ENCODE results near the gene RAET1G. TPM values are rescaled to one million over a fixed set of nuclear protein-coding genes. Genes with fewer than 3 reads are reported as not detected.

The RAET1G gene
- polyA plus RNA-seq, 1 of the 3 experiments (the other 2 are of a cell fraction) = 2.5 TPM

DNA sequence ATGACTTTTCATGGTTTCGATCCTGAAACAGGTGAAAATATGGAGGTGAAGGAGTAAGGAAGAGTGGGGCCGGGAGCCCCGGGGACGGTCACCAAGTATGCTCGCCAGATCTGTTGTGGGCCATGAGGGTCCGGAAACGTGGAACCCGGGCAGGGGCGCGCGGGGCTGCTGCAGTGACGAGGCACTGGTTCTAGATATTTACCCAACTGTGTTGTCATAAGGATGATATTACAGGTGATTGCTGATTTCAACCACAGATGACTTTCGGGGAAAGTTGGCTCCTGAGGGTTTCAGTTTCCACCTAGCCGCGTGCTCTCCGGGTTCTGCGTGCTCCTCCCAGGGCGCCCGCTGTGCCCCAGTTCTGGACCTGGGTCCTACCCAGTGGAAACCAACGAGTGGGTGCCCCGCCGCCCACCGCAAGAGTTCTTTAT, 12.2 kb downstream of the RAET1G start:
- no peaks in the 10 kb centered on the region for H3K9me3 ChIP-seq
- no peaks in the 10 kb centered on the region for H3F3A ChIP-seq (replicated peaks; ENCODE audit: insufficient read depth)
- WGBS (ENCODE audit: low lambda C conversion rate) = 78% methylated on average over 14 of the region's 23 CpGs
- H3K9ac ChIP-seq = no peak overlapping the region
- no peak overlapping the region for H3K4me2 ChIP-seq
- CTCF ChIA-PET = no interaction called here
- POLR2A ChIA-PET = no interaction called here
- no peak overlapping the region for H3K4me3 ChIP-seq (ENCODE audit: low read depth in 2 of 2, low read length in 1 of 2)
- no peak for TF ChIP-seq TAF1 (IDR thresholded peaks at IDR 0.05; ENCODE audit: borderline replicate concordance, low read depth, low read length)
- TF ChIP-seq FOXJ3 (CRISPR knock-in tag; IDR thresholded peaks at IDR 0.05) = no peak
- TF ChIP-seq RFX5 (IDR thresholded peaks at IDR 0.05; ENCODE audit: low read length) = no peak
- TF ChIP-seq, protein P1, sequence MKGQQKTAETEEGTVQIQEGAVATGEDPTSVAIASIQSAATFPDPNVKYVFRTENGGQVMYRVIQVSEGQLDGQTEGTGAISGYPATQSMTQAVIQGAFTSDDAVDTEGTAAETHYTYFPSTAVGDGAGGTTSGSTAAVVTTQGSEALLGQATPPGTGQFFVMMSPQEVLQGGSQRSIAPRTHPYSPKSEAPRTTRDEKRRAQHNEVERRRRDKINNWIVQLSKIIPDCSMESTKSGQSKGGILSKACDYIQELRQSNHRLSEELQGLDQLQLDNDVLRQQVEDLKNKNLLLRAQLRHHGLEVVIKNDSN (IDR thresholded peaks at IDR 0.05; ENCODE audit: borderline replicate concordance, low read depth) = no peak
- TF ChIP-seq, protein P2, sequence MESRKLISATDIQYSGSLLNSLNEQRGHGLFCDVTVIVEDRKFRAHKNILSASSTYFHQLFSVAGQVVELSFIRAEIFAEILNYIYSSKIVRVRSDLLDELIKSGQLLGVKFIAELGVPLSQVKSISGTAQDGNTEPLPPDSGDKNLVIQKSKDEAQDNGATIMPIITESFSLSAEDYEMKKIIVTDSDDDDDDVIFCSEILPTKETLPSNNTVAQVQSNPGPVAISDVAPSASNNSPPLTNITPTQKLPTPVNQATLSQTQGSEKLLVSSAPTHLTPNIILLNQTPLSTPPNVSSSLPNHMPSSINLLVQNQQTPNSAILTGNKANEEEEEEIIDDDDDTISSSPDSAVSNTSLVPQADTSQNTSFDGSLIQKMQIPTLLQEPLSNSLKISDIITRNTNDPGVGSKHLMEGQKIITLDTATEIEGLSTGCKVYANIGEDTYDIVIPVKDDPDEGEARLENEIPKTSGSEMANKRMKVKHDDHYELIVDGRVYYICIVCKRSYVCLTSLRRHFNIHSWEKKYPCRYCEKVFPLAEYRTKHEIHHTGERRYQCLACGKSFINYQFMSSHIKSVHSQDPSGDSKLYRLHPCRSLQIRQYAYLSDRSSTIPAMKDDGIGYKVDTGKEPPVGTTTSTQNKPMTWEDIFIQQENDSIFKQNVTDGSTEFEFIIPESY (IDR thresholded peaks at IDR 0.05; ENCODE audit: borderline replicate concordance, low read depth) = no peak
- TF ChIP-seq NFIC (IDR thresholded peaks at IDR 0.05; ENCODE audit: borderline replicate concordance) = no peak
- TF ChIP-seq, protein P3, sequence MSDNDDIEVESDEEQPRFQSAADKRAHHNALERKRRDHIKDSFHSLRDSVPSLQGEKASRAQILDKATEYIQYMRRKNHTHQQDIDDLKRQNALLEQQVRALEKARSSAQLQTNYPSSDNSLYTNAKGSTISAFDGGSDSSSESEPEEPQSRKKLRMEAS (IDR thresholded peaks at IDR 0.05; ENCODE audit: low read depth) = no peak
- no peak for TF ChIP-seq FOXM1 (IDR thresholded peaks at IDR 0.05; ENCODE audit: low read depth)
- no peak for TF ChIP-seq SMC3 (IDR thresholded peaks at IDR 0.05; ENCODE audit: low read depth, low read length)
- TF ChIP-seq, protein P4, sequence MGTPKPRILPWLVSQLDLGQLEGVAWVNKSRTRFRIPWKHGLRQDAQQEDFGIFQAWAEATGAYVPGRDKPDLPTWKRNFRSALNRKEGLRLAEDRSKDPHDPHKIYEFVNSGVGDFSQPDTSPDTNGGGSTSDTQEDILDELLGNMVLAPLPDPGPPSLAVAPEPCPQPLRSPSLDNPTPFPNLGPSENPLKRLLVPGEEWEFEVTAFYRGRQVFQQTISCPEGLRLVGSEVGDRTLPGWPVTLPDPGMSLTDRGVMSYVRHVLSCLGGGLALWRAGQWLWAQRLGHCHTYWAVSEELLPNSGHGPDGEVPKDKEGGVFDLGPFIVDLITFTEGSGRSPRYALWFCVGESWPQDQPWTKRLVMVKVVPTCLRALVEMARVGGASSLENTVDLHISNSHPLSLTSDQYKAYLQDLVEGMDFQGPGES (IDR thresholded peaks at IDR 0.05; ENCODE audit: low read depth, low read length) = no peak
- no peak for TF ChIP-seq EZH2phosphoT487 (IDR thresholded peaks at IDR 0.05; ENCODE audit: borderline replicate concordance, low read depth)
- no peak for TF ChIP-seq GATA2 (CRISPR knock-in tag; IDR thresholded peaks at IDR 0.05)
- TF ChIP-seq RAD21 (IDR thresholded peaks at IDR 0.05; ENCODE audit: low read length) = no peak
- TF ChIP-seq JUND (IDR thresholded peaks at IDR 0.05) = no peak
- TF ChIP-seq YY1 (IDR thresholded peaks at IDR 0.05; ENCODE audit: low read depth) = no peak
- no peak for TF ChIP-seq TCF12 (IDR thresholded peaks at IDR 0.05)
- TF ChIP-seq, protein P5, sequence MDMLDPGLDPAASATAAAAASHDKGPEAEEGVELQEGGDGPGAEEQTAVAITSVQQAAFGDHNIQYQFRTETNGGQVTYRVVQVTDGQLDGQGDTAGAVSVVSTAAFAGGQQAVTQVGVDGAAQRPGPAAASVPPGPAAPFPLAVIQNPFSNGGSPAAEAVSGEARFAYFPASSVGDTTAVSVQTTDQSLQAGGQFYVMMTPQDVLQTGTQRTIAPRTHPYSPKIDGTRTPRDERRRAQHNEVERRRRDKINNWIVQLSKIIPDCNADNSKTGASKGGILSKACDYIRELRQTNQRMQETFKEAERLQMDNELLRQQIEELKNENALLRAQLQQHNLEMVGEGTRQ (IDR thresholded peaks at IDR 0.05; ENCODE audit: borderline replicate concordance, low read depth, low read length) = no peak
- no peak for TF ChIP-seq RXRA (IDR thresholded peaks at IDR 0.05; ENCODE audit: borderline replicate concordance, low read depth)
- peaks cover 0 to 7% of the 10 kb centered on the region in 2 experiments; a peak in 1 of 4 replicates for H3K4me1 ChIP-seq (ENCODE audit: control insufficient read depth in 1 of 2, insufficient read depth in 2 of 2, low read depth in 1 of 2, low read length in 1 of 2)
- H3K36me3 ChIP-seq (replicated peaks in 1 of 2; ENCODE audit: control insufficient read depth in 1 of 2, insufficient read depth in 2 of 2, low read length in 1 of 2) = no peaks in the 10 kb centered on the region
- H3K27ac ChIP-seq (ENCODE audit: low read depth in 2 of 2, low read length in 1 of 2) = no peak overlapping the region
- no peak overlapping the region for H2AFZ ChIP-seq (ENCODE audit: low read depth)
- H3K79me2 ChIP-seq (ENCODE audit: insufficient read depth) = no peaks in the 10 kb centered on the region
- no peaks in the 10 kb centered on the region for H3K27me3 ChIP-seq (ENCODE audit: insufficient read depth)
- DNase-seq = no peak
- no peaks in the 10 kb centered on the region for H4K20me1 ChIP-seq (ENCODE audit: insufficient read depth)
- no peaks in the 10 kb centered on the region for H3K9me2 ChIP-seq

Measured in SK-N-SH (cell line).